ENCODE results near the gene DIP2B.
"Not testable (repeated sequence)": the region's sequence is repeated elsewhere in the genome, so short reads cannot be mapped to it uniquely, and the experiment has no call there.

DIP2B gene

GRCh38 chr12:50746431-50746830 lies 241.6 kb downstream of the DIP2B start:
- no peak for DNase-seq

DNA sequence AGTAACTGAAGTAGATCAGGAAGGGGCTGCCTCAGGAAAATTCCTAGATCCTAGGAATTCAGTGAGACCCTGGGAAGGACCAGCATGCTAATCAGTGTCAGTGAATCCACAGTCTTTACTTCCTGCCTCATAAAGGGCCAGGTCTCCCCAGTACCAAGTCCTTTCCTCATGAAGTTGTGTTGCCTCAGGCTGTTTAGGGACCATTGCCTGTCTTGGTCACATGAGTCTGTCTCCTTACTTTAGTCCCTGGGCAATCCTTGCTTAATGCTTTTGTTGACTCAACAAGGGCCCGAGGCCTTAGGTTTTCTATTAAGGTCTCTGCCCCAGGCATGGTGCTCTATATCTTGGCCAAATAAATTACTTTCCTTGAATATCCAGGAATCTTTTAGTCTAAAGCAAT lies 243.0 kb downstream of the DIP2B start:
- DNase-seq = no peak

DNA sequence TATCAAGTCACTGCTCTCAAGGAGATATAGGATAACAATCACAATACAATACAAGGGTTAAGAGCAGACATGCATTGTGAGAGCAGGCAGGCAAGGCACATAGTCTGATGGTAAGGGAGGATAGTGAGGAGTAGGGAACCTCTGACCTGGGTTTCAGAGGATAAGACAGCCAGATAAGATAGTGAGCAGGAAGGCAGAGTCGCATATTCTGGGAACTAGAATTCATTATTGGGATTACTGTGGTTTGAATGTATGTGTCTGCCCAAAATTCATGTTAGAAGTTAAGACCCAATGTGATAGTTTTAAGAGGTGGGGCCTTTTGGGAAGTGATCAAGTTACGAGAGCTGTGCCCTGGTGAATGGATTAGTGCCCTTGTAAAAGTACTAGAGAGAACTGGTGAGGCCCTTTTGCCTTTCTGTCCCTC lies 244.7 kb downstream of the DIP2B start:
- DNase-seq = no peak

DNA sequence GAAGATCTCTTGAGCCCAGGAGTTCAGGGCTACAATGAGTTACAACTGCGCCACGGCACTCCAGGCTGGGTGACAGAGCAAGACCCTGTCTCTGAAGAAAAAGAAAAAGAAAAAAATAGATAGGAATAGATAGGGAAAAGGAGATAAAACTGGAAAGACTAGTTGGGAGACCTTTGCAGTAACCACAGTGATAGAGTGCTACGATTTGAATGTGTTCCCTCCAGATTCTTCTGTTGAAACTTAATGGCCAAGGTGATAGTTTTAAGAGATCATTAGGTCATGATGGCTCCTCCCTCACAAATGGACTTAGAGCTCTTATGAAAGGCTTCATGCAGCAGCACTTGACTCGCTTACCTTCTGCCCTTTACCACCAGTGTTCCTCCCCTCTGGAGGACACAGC lies 245.6 kb downstream of the DIP2B start:
- DNase-seq = no peak

DNA sequence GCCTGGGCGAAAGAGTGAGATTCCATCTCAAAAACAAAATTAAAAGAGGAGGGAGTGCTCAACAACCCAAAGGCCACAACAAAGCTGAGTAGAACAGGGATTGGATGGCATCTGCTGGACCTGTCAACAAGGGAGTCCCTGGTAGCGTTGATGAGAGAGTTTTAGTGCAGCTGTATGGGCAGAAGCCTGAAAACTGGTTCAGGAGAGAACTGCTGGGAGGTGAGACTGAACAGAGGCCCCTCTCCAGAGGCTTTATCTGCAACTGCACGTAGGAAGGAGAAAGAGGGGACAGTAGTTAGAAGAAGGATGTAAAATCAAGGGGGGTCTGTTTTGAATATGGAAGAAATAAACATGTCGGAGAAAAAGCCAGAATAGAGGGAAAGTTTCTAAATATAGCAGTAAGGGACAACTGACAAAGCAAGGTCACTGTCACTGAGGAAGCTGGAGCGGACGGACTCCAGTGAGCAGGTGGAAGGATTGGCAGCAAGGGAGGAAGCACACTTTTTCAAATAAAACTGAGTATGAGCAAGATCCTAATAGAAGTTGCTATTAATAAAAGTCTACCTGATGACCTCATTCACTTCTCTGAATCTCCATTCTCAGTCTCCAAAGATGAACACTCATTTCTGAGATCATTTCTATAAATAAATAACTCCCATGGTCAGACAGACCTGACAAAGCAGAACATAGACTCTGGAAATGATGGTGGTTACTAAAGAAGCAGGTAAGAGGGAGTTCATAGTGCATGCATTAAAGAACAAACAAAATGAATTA lies 247.3 kb downstream of the DIP2B start:
- no peak for DNase-seq

DNA sequence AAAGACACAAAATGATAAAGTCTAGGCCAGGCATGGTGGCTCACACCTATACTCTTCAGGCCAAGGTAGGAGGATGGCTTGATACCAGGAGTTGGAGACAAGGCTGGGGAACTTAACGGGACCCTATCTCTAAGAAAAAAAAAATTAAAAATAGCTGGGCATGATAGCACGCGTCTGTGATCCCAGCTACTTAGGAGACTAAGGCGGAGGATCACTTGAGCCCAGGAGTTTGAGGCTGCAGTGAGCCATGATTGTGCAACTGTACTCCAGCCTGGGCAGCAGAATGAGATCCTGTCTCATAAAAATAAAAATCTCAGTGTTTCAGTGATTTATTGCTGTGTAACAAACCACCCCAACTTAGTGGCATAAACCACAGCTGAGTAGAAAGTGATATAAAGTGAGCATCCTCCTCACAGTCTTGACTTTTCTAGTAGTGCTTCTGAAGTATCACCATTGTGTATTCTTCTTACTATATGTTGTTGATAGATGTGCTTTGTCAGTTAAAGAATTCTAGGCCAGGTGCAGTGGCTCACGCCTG lies 248.5 kb downstream of the DIP2B start:
- DNase-seq = no peak

GRCh38 chr12:50763639-50764285 lies 259.0 kb downstream of the DIP2B start, which contains the start of gene ATF1:
Gene ATF1, plus strand, starts transcription at chr12:50764101. Its CDS starts 16,045 bp downstream, at chr12:50780146.
- peak; percentile 90 for DNase-seq

GRCh38 chr12:50764286-50765094 lies 259.7 kb downstream of the DIP2B start:
- DNase-seq = peak; percentile 52

GRCh38 chr12:50765095-50765911 lies 260.5 kb downstream of the DIP2B start:
- DNase-seq = peak; percentile 34

DNA sequence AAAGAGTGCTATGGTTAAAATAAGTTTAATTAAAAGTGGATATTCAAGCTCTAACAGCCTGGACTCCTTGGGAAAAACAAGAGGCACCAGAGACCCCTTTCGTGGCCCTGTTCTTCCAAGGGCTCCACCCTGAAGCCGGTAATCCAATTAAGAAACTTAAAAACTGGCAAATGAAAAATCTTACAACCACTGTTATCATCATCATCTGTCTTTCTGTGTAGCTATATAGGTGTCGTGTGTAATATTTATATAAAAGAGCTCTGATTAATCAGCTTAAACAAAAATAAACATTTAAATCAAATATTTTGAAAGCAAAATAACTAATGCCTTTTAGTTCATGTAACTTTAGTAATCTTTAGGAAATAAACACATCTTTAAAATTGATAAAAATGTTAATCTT lies 263.6 kb downstream of the DIP2B start:
- DNase-seq = no peak

- DNase-seq = not testable (repeated sequence)
Observed at GRCh38 chr12:50768813-50769212, 264.0 kb downstream of the DIP2B start.

DNA sequence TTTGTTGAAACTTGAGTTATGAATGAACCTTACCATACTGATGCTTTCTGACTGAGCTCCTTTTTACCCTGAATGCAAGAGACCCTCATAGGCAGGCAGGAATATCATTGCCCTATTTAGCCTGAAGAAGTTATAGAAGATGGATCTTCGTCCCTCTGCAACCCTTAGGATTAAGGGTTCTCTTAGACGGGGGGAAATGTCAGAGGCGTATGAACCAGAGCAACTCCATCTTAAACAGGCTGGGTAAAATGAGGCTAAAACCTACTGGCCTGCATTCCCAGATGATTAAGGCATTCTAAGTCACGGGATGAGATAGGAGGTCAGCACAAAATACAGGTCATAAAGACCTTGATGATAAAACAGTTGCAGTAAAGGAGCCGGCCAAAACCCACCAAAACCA lies 266.6 kb downstream of the DIP2B start:
- DNase-seq = no peak

DNA sequence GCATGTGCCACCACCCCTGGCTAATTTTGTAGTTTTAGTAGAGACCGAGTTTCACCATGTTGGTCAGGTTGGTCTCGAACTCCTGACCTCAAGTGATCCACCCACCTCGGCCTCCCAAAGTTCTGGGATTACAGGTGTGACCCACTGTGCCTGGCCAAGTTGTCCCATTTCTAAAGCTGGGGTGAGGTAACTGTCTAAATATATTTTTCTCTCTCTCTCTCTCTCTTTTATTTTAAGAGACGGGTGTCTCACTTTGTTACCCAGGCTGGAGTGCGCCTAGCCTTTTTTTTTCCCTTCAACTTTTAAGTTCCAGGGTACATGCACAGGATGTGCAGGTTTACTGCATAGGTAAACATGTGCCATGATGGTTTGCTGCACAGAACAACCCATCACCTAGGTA lies 267.7 kb downstream of the DIP2B start:
- no peak for DNase-seq

- no peak for DNase-seq
Observed at GRCh38 chr12:50772877-50773276, 268.1 kb downstream of the DIP2B start.

- no peak for DNase-seq
Observed at GRCh38 chr12:50775251-50775650, 270.5 kb downstream of the DIP2B start.

DNA sequence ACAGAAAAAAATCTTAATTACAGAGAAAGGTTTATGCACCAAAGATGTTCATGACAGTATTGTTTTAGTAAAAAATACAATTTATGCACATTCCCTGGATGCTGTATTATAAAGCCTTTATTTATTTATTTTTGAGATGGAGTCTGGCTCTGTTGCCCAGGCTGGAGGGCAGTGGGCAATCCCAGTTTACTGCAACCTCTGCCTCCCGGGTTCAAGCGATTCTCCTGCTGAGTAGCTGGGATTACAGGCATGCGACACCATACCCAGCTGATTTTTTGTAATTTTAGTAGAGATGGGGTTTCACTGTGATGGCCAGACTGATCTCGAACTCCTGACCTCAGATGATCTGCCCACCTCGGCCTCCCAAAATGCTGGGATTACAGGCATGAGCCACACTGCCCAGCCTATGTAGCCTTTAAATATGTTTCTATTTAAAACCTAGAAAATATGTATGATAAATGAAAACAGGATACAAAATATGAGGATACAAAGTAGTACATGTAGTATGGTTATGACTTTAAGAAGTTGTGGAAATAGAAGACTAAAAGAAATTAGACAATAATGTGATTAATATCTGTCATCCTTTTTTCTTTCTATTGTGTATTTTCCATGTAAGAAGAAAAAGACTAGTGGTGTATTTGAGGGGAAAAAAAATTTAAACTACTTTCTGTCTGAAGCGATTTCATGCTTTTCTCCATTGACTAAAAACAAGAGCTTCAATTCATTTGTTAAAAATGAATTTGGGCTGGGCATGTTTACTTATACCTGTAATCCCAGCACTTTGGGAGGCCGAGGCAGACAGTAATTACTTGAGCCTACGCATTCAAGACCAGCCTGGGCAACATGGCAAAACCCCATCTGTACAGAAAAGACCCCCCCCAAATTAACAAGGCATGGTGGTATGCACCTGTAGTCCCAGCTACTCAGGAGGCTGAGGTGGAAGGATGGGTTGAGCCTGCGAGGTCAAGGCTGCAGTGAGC lies 272.3 kb downstream of the DIP2B start:
- no peak for DNase-seq

DNA sequence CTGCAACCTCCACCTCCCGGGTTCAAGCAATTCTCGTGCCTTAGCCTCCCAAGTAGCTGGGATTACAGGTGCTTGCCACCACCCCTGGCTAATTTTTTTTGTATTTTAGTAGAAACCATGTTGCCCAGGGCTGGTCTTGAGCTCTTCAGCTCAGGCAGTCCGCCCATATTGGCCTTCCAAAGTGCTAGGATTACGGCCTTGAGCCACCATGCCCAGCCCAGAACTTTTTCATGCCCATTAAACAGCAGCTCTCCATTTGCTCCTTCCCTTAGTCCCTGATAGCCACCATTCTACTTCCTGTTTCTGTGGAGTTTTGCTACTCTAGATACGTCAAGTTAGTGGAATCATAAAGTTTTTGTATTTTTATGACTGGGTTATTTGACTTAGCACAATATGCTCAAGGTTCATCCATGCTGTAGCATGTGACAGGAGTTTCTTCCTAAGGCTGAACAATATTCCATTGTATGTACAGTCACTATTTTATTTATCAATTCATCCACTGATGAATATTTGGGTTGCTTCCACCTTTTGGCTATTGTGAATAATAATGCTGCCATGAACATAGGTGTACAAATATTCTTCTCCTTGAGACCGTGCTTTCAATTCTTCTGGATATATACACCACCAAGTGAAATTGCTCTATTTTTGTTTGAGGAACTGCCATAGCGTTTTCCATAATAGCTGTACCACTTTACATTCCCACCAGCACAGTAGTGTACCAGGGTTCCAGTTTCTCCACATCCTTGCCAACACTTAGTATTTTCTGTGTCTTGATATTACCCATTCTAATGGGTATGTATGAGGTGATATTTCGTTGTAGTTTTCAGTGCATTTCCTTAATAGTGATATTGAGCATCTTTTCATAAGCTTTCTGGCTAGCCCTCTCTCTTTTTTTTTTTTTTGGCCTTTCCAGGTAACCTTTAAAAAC lies 274.1 kb downstream of the DIP2B start:
- no peak for DNase-seq

GRCh38 chr12:50780013-50780412 lies 275.2 kb downstream of the DIP2B start:
- no peak for DNase-seq

DNA sequence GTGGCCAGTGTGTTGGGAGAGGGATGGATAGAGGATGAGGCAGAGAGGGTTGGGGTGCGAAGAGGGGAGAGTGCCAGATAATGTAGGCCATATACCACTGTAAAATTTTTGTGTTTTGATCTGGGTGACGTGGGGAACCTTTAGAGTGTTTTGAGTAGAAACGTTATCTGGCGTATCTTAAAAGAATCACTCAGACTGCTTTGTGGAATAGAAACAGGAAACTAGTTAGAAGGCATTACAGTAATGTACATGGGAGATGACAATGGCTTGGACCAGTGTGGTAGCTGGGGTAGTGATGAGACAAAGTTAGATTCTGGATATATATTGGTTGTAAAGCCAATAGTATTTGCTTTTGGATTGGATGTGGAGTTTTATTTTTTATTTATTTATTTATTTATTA lies 279.7 kb downstream of the DIP2B start:
- no peak for DNase-seq

DNA sequence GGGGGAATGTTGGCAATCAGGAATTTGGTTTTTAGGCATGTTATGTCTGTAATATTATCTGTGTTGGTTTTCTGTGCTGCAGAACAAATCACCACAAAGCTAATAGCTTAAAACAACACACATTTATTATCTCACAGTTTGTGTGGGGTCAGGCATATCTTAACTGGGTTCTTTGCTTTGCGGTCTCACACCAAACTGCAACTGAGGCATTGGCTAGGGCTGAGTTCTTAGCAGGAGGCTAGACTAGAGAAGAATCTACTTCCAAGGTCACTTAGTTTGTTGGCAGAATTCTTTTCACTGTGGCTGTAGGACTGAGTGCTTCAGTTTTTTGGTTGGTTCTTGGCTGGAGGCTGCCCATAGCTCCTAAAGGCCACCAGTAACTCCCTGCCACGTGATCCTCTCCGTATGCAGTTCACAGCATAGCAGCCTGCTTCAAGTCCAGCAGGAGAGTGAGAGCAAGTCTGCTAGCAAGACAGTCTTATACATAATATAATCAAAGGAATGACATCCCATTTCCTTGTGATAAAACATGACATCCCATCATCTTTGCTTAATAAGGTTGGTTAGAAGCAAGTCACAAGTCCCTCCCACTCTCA lies 280.7 kb downstream of the DIP2B start:
- DNase-seq = no peak

Measured in NCI-H2107 (cell line).